NCI-H526 (cell line): Measurements from ENCODE around the gene GPRC5B.

Experiments used
- DNase-seq, 2 experiments: peaks; one replicate each; lab custom pipeline; 2025; lab: John Stamatoyannopoulos, UW

The GPRC5B gene

DNA sequence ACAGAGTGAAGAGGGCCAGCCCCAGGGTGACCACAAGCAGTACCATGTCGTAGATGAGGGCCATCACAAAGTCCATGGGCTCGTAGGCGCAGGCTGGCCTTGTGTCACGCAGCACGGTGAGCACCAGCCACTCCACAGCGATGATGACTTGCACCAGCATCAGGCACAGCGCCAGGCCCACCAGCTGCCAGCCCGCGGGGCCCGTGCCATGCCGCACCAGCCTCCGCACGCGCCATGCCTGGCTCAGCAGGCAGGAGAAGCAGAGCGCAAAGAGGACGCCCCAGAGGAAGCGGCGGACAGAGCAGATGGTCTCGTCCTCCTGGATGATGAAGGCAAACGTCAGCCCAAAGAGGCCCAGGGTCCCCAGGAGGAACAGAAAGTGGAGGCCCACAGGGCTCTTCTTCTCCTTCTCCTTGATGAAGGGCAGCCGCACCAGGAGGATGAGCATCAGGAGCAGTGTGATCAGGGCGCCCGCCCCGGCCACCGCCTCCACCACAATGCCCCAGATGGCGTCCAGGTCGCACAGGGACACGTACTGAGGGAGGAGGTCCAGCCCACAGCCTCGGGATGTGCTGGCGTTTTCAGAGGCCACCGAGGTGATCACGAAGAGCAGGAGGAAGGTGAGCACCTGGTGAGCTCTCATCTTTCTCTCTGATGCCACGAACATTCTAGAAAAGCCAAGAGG lies 12.3 kb downstream of the GPRC5B start:
- no peak for DNase-seq

DNA sequence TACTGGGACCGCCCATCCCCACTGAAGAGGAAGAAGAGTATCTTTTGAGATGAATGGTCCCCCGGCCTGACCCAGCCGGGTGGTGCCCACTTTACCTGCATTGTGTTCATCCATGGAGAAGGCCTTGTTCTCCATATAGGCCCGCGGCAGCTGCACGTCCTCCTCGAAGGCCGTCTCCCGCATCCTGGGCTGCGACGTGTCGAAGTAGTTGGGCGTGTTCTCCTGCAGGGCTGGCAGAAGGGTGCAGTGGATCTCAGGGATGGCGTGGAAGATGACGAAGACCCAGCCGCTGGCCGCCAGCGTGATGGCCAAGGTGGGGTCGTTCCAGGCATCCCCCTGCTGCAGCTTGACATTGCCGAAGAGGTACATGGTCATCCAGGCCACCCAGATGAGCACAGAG lies 12.9 kb downstream of the GPRC5B start:
- DNase-seq = no peak

DNA sequence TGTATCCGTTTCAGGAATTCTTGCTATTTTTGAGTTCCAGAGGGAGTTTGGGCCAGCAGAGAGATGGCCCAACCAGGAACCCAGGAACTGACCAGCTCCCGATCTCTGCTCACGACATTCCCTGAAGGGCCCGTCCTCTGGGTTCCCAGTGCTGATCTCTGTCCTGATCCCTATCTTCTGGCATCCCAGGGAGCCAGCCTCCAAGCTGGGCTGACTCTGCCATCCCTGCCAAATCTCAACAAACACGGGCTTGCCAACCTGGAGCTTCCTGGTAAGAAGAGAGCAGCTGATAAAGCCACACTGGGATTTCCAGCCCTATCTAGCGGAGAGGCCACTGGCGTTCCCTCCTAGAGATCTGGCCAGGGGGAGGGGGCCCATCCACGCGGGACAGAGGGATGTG lies 16.2 kb downstream of the GPRC5B start:
- no peak for DNase-seq

DNA sequence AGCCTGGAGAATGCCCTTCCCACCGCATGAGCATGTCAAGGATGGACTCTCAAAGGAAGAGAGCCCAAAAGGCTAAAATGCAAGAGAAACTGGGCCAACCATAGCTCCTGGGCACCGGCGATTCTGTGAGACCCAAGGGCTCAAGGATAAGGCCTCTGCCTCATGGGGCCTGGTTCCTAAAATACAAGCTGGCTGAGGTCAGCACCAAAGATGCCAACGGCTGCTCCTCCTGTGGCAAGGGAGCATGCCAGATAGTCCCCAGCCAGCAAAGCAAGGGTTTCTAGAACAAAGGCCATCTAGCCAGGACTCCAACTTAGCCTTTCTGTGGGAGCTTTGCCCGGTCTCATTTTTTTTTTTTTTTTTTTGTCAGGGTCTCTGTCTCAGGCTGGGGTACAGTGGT lies 20.1 kb downstream of the GPRC5B start:
- no peak for DNase-seq

DNA sequence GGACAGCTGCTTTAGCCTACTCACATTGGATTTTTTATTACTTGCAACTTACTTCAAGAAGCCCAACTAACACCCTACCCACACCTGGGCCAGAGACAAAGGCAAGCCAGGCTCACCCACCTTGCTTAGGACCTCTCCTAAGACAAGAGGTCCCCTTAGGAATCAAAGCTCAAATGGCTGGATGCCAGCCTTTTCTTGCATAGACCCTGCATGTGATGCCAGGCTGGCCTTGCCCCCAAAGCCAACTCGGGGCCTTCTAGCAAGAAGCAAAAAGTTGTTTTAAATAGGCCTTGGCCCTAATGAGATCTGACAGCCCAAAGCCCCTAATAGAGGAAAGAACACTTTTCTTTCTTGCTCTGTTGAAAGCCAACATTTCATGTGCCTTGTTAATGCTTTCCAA lies 20.7 kb downstream of the GPRC5B start:
- no peak for DNase-seq

DNA sequence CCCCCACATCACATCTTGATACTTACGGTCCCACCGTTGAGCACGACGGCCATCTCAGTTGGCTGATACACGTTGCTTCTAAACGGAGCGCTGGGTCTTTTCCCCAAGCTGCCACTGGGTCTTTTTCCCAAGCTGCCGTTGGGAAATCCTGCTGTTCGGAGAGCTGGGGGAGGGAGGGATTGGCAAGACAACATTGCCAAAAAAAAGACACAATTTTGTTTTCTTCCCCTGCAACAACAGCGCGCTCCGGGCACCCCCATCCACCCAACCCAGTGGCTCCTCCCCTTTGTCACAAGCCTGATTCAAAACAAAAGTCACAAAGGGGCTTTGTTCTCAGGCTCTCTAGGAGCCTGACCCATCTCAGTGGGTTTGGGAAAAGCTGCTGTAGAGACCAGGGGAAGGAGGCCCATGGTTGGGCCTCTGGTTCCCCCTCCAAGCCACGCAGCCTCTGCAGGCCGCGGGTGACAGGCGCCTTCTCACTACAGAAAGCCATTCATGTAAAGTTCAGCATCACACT lies 22.8 kb downstream of the GPRC5B start:
- peak in 1 of 2 experiments; percentile 72 for DNase-seq

DNA sequence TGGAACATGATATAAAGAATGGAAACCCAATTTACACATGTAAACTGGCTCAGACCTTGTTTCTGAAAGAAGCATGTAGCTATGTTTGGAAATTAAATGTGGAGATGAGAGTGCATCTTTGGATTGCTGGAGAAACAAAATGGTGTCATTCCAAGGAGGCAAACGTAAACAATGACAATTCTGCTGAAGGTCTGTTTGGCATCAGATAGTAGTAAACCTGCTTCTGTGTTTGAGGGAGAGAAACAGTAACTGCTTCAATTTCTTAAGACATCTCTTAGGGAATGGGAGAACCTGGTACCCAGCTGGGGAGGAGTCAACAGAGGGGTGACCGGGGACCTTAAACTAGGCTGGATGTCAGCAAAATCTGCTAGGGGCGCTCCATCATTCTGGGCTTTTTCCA lies 23.5 kb downstream of the GPRC5B start:
- no peak for DNase-seq

DNA sequence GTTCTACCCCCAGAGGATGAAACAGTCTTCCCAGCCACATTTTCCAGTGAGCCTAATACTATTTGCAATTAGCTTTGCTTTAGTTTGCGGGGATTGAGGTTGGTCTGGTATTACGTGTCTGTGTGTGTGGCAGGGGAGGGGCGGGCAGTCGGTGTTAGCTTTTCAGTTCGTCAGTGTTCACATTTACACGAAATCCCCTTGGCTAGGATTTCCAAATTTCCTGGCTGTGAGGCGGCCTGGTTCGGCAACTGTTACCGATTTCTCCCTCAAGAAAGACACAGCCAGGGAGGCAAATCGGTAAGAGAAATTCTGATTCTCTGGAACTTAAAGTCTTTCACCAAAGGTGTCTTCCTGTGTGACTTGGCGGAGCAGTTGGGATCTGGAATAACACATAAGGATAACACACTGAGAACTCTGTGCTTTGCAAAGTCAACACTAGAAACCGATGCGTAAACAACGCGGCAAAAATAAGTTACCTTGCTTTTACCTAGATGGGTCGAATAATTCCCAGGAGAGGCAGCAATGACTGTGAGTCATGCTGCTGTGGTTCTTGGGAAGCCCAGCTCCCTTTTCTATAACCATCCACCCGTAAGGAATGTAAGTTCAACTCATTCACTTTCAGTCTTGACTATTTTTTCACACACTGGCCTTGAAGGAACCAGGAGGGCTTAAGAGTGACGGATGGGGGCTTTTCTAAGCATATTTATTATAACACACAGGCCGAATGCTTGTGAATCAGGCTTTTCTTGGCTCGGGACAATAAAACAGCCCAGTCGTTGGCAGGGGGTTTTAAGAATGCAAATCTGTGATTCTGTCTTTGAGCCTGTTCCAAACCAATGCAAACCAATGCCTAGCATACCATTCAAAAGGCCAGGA lies 24.2 kb downstream of the GPRC5B start:
- peak; percentile 42 to 60 for DNase-seq

DNA sequence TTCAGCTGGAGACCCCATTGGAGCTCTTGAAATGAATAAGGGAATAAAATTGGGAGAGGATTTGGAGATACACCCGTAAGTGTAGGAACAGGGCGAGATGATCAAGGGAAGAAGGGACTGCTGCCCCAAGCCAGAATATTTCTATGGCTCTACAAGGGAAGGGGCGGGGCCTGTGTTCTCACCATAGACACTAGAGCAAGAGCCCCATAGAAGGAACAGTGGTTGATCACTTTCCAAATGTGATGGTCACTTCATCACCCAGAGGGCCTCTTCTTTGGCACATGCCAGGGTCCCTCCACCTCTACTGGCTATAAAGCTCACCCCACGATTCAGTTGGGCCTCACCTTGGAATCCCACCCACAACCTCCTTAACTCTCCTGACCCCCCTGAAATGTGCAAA lies 25.0 kb downstream of the GPRC5B start:
- no peak for DNase-seq

DNA sequence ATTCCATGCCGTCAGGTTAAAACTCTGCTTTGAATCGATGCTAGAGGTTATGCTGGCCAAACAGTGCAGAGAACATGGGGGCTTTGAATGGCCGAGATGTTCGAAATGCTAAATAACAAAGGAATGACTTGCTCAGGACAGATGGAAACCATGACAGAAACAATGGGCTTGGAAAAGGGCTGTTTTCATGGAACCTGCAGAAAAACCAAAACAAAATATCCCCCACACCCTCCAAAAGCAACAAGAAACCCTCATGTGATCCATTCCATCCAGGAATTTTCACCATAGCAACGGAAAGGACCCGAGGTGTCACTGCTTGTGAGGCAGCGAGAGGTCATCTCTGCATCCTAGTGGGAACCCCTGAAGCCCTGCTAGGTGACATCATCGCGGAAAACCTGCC lies 25.5 kb downstream of the GPRC5B start:
- no peak for DNase-seq

DNA sequence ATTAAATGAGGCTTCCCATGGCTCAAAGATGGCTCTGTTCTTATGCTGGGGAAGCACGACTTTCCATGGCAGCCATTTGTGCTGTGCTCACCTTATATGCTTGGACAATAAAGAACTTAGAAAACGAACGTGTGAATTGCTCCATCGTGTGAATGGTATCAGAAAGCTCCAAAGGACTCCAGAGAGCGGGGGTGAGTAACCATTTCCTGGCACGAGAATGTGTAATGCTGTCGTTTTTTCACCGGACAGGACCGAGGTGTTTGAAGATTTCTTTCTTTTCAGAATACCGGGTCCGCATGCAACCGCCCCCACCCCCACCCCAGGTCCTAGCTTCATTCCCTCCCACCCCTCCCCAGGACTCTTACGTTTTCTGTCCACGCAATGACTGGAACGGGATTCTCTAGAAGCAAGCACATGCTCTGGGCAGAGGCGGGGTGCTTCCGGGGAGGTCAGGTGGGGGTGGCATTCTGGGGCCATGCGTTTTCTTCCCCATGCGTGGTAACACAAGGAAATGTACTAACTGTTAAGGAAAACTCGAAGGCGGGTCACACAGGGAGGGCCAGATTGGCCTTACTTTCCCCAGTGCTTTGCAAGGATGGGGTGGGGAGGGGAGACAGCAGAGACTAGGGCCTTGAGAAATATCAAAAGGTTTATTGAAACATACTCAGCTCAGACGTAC lies 26.2 kb downstream of the GPRC5B start:
- DNase-seq = no peak

DNA sequence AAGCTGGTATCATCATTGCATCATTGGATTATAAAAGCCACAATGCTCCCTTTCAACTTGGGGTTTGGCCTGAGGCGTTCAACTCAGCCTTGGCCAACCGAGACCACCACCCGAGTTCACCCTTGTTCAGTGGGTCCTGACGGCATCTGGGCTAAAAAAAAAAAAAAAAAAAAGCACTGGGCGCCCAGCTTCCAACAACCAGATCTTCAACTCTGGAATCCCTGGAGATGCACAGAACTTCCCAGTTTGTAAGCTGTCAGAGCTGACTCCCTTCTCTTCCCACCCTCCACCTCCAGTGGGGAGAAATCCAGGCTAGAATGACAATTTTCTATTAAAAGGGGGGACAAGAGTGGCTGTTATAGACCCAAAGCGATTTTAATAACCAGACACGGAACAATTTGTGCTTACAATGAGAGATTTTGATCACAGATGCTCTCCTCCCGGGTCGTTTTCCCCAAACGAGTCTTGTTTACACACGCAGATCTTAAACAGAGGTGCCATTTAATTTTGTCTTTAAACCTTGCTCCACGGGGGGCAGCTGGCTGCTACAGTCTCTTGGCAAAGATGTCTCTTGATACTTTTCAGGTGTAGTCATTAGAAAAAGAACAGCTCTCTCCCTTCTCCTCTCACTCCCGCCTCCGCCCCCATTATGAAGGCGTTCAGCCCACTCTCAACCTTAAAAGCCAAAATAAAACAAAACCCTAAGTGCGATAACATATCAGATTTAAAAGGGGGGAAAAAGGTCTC lies 26.9 kb downstream of the GPRC5B start:
- no peak for DNase-seq

DNA sequence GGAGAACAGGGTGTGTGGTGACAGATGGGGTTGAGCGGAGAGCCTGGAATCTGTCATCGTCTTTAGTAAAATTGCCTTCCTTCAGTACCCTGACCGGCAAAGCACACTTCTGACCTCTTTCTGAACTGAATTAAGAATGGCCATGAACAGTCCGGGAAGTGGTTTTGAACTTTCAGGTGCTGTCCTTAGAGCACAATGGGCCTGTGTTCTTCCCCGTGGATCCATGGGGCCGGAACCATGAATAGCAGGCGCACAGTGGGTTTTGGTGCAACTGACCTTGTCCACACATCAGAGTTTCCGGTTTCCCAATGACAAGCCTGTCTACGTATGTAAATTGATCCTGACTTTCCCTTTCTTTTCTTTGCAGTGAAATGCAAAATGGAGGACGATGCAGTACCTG lies 28.5 kb downstream of the GPRC5B start:
- no peak for DNase-seq

DNA sequence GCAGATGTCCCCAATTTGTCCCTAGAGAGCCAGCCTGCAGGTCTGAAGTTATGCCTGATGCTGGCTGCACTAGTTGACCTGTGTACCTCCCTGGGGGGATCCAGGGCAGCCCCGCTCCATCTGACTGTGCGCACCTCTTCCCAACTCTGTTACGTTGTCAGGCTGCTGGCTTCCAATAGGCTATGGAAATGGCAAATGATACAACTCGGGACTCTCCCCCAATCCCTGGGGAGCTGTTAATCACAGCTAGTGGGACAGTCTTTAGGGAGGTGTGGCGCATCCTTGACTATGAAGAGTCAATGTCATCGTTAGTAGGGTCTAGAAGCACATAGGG lies 30.1 kb downstream of the GPRC5B start:
- peak; percentile 93 to 97 for DNase-seq

DNA sequence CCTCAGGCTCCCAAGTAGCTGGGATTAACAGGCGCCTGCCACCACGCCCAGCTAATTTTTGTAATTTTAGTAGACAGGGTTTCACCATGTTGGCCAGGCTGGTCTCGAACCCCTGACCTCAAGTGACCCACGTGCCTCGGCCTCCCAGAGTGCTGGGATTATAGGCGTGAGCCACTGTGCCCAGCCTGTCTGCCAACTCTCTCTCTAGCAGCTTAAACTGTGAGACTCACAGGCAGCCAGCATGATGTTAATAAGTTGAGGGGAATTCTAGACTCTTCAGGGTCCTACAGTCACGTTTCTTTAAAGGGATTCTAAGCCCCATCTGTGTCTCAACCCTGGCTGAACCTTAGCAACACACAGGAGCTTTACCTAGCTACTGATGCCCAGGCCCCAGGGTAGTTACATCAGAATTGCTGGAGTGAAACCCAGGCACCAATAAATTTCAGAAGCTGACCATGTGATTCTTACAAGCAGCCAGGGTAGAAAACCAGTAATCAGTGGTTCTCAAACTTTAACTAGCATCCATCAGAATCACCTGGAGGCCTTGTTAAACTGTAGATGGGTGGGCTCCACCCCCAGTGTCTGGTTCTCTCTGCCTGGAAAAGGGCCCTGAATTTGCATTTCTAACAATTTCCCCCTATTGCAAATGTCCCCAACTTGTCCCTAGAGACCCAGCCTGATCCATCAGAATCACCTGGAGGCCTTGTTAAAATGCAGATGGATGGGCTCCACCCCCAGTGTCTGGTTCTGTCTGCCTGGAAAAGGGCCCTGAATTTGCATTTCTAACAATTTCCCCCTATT lies 30.7 kb downstream of the GPRC5B start:
- DNase-seq = peak; percentile 96 to 97

DNA sequence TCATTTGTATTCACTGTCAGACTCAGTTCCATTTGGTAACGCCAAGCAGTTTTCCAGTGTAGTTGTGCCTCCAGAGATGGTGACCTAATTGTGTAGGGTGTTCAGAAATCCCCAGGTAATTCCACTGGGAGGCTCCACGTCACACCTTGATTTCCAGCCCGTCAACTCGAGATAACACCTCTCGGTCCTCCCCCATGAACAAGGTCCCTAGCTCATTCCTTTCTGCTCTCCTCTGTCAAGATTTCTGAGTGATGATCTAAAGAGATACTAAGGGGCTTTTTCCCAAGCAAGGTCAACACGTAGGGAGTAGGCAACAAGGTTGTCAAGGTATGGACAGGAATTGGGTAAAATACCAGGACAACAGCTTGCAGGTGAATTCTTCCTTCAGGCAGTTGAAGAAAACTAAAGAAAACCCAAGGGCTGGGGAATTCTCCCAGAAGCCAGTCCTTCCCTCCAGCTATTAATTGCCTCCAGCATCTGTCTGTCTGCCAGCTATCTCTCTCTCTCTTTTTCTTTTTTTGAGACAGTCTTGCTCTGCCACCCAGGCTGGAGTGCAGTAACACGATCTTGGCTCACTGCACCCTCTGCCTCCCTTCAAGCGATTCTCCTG lies 31.4 kb downstream of the GPRC5B start:
- no peak for DNase-seq

DNA sequence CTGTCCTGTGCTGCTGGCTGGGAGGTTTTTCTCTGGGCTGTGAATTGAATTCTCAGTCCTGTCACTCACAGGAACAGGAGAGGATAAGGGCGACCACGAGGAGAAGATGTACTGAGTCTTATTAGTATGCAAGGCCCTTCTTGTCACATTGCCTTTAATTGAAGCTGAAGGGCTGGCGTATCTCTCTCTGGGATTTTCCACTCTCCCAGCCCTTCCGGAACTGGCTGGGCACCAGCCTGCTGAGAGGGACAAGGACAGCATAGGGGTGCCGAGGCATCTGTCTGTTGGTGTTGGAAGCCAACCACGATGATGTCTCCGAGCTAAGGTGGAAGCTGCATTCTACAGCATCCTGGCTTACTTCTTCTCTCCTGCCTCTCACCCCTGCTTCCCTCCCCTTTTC lies 33.2 kb downstream of the GPRC5B start:
- DNase-seq = no peak

DNA sequence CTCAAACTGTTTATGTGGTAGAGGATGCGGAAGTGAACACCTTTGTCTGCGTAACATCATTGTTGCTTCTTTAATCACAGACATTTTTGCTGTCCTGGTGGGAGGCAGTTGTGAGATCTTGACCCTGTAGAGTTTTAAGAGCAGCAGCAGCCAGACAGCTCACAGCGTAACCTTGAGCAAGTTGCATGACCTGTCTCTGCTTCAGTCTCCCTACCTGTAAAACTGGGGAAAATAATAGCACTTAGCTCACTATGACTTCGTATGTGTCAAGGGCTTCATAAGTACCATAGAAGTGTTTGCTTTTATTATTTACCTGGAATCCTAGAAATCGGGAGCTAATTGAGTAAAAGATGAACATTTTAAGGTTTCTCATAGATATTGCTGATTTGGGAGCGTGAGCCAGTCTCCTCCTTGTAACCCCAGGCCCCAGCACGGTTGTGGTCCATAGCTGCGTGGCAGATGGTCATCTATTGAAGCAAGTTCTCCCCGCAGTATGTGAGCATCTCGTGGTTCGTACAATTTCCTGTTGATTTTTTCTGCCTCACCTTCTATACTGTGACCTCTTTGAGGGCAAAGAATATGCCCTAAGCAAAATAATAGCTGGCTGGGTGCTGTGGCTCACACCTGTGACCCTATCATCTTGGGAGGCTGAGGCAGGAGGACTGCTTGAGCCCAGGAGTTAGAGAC lies 34.4 kb downstream of the GPRC5B start:
- no peak for DNase-seq

DNA sequence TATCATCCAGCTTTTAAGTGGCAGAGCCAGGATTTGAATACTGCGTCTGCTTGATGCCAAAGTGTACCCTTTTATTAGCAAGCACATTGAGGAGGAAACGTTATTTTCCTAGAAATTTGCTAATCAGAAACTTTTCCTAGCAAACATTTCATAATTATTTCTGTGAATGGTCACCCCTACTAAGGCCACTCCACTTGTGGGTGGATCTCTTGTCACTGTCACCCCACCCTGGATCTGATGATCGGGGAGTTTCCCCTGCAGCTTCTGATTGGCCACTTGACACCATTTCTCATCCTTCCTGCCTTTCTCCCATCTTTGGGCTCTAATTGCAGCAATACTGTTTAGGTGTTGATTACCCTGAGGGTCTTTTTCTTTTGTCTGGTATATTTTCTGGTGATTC lies 35.9 kb downstream of the GPRC5B start:
- no peak for DNase-seq

DNA sequence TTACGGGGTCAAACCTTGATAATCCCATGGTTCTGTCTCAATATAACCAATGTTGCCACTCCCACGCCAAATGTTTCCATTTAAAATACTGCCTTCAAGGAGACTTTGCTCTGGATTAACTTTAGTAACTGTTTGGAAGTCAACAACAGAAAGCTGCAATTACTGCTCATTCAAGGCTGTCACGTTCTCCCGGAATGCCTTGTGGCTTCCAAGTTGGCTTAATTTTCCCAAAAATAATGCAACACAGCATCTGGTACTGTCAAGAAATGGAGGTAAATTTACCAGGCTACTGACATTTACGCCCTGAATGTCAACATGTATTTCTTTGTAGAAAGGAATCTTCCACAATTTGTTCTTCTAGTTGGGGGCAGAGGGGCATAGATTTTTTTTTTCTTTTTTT lies 38.2 kb downstream of the GPRC5B start:
- no peak for DNase-seq
